WTC11 (cell line): ENCODE data around the gene ANKRD13C.

Experiments
- FOXK1 ChIP-seq: sonication (generic); formaldehyde crosslinking; IDR thresholded peaks from 2 replicates; pipeline ENCODE4 v1.8.0; 2022; ENCODE audit warnings: mild to moderate bottlenecking, moderate library complexity, missing genetic modification reagents
- FOXP1 ChIP-seq: sonication (generic); formaldehyde crosslinking; IDR thresholded peaks from 2 replicates; pipeline ENCODE4 v1.8.0; 2022; ENCODE audit warnings: missing genetic modification reagents, mild to moderate bottlenecking, moderate library complexity, borderline replicate concordance
- NR3C1 ChIP-seq: sonication (generic); formaldehyde crosslinking; conservative IDR thresholded peaks from 2 replicates; pipeline ENCODE4 v1.8.1; 2023; ENCODE audit warnings: low read depth, mild to moderate bottlenecking, missing genetic modification reagents
- SOX15 ChIP-seq: fragments of 250-450 bp; sonication (Bioruptor Pico); IDR thresholded peaks from 2 replicates; pipeline ENCODE4 v1.9.0; 2021; ENCODE audit warnings: mild to moderate bottlenecking
- ZNF263 ChIP-seq: sonication (generic); formaldehyde crosslinking; IDR thresholded peaks from 2 replicates; pipeline ENCODE4 v1.8.1; 2022; ENCODE audit warnings: low read depth, mild to moderate bottlenecking, moderate library complexity, missing genetic modification reagents
- ZNF317 ChIP-seq: sonication (generic); formaldehyde crosslinking; IDR thresholded peaks from 2 replicates; pipeline ENCODE4 v1.8.1; 2023; ENCODE audit warnings: low read depth, mild to moderate bottlenecking, moderate library complexity, missing genetic modification reagents, borderline replicate concordance
- TF ChIP-seq, protein P1 (sequence below): fragments of 200-600 bp; IDR thresholded peaks from 2 replicates; pipeline ENCODE4 v1.8.0; 2022; ENCODE audit warnings: antibody characterized with exemption
- TF ChIP-seq, protein P2 (sequence below): sonication (generic); formaldehyde crosslinking; IDR thresholded peaks from 2 replicates; pipeline ENCODE4 v1.8.0; 2023; ENCODE audit warnings: missing genetic modification reagents, mild to moderate bottlenecking, borderline replicate concordance
- TF ChIP-seq, protein P3 (sequence below): sonication (generic); formaldehyde crosslinking; conservative IDR thresholded peaks from 2 replicates; pipeline ENCODE4 v1.8.1; 2023; ENCODE audit warnings: mild to moderate bottlenecking, low read depth, missing genetic modification reagents, moderate library complexity
- TF ChIP-seq, protein P4 (sequence below): sonication (generic); formaldehyde crosslinking; IDR thresholded peaks from 2 replicates; pipeline ENCODE4 v1.8.1; 2023; ENCODE audit warnings: mild to moderate bottlenecking, missing genetic modification reagents
- TF ChIP-seq, protein P5 (sequence below): sonication (generic); formaldehyde crosslinking; IDR thresholded peaks from 2 replicates; pipeline ENCODE4 v1.8.1; 2022; ENCODE audit warnings: low read depth, missing genetic modification reagents, borderline replicate concordance

DNA sequence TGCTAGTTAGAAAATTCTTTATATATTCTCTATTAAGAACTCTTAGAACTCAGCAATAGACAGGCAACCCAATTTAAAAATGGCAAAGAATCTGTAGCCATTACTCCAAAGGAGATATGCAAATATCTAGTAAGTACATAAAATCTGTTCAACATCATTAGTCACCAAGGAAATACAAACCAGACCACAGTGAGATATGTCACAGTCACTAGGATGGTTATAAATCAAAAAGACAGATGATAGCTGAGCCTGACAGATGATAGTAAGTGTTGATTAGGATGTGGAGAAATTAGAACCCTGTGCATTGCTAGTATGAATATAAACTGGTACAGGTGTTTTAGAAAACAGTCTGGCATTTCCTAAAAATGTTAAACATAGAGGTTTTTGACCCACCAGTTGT, 106.8 kb downstream of the ANKRD13C start:
- TF ChIP-seq, protein P1, sequence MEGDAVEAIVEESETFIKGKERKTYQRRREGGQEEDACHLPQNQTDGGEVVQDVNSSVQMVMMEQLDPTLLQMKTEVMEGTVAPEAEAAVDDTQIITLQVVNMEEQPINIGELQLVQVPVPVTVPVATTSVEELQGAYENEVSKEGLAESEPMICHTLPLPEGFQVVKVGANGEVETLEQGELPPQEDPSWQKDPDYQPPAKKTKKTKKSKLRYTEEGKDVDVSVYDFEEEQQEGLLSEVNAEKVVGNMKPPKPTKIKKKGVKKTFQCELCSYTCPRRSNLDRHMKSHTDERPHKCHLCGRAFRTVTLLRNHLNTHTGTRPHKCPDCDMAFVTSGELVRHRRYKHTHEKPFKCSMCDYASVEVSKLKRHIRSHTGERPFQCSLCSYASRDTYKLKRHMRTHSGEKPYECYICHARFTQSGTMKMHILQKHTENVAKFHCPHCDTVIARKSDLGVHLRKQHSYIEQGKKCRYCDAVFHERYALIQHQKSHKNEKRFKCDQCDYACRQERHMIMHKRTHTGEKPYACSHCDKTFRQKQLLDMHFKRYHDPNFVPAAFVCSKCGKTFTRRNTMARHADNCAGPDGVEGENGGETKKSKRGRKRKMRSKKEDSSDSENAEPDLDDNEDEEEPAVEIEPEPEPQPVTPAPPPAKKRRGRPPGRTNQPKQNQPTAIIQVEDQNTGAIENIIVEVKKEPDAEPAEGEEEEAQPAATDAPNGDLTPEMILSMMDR: no peak
- no peak for TF ChIP-seq SOX15
- TF ChIP-seq, protein P2, sequence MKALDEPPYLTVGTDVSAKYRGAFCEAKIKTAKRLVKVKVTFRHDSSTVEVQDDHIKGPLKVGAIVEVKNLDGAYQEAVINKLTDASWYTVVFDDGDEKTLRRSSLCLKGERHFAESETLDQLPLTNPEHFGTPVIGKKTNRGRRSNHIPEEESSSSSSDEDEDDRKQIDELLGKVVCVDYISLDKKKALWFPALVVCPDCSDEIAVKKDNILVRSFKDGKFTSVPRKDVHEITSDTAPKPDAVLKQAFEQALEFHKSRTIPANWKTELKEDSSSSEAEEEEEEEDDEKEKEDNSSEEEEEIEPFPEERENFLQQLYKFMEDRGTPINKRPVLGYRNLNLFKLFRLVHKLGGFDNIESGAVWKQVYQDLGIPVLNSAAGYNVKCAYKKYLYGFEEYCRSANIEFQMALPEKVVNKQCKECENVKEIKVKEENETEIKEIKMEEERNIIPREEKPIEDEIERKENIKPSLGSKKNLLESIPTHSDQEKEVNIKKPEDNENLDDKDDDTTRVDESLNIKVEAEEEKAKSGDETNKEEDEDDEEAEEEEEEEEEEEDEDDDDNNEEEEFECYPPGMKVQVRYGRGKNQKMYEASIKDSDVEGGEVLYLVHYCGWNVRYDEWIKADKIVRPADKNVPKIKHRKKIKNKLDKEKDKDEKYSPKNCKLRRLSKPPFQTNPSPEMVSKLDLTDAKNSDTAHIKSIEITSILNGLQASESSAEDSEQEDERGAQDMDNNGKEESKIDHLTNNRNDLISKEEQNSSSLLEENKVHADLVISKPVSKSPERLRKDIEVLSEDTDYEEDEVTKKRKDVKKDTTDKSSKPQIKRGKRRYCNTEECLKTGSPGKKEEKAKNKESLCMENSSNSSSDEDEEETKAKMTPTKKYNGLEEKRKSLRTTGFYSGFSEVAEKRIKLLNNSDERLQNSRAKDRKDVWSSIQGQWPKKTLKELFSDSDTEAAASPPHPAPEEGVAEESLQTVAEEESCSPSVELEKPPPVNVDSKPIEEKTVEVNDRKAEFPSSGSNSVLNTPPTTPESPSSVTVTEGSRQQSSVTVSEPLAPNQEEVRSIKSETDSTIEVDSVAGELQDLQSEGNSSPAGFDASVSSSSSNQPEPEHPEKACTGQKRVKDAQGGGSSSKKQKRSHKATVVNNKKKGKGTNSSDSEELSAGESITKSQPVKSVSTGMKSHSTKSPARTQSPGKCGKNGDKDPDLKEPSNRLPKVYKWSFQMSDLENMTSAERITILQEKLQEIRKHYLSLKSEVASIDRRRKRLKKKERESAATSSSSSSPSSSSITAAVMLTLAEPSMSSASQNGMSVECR (CRISPR knock-in tag): no peak
- TF ChIP-seq FOXP1 (CRISPR knock-in tag): no peak
- TF ChIP-seq, protein P3, sequence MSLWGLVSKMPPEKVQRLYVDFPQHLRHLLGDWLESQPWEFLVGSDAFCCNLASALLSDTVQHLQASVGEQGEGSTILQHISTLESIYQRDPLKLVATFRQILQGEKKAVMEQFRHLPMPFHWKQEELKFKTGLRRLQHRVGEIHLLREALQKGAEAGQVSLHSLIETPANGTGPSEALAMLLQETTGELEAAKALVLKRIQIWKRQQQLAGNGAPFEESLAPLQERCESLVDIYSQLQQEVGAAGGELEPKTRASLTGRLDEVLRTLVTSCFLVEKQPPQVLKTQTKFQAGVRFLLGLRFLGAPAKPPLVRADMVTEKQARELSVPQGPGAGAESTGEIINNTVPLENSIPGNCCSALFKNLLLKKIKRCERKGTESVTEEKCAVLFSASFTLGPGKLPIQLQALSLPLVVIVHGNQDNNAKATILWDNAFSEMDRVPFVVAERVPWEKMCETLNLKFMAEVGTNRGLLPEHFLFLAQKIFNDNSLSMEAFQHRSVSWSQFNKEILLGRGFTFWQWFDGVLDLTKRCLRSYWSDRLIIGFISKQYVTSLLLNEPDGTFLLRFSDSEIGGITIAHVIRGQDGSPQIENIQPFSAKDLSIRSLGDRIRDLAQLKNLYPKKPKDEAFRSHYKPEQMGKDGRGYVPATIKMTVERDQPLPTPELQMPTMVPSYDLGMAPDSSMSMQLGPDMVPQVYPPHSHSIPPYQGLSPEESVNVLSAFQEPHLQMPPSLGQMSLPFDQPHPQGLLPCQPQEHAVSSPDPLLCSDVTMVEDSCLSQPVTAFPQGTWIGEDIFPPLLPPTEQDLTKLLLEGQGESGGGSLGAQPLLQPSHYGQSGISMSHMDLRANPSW (CRISPR knock-in tag): no peak
- TF ChIP-seq, protein P4, sequence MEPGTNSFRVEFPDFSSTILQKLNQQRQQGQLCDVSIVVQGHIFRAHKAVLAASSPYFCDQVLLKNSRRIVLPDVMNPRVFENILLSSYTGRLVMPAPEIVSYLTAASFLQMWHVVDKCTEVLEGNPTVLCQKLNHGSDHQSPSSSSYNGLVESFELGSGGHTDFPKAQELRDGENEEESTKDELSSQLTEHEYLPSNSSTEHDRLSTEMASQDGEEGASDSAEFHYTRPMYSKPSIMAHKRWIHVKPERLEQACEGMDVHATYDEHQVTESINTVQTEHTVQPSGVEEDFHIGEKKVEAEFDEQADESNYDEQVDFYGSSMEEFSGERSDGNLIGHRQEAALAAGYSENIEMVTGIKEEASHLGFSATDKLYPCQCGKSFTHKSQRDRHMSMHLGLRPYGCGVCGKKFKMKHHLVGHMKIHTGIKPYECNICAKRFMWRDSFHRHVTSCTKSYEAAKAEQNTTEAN (CRISPR knock-in tag): no peak
- TF ChIP-seq FOXK1 (CRISPR knock-in tag): no peak
- no peak for TF ChIP-seq ZNF263
- no peak for TF ChIP-seq ZNF317 (CRISPR knock-in tag)
- TF ChIP-seq, protein P5, sequence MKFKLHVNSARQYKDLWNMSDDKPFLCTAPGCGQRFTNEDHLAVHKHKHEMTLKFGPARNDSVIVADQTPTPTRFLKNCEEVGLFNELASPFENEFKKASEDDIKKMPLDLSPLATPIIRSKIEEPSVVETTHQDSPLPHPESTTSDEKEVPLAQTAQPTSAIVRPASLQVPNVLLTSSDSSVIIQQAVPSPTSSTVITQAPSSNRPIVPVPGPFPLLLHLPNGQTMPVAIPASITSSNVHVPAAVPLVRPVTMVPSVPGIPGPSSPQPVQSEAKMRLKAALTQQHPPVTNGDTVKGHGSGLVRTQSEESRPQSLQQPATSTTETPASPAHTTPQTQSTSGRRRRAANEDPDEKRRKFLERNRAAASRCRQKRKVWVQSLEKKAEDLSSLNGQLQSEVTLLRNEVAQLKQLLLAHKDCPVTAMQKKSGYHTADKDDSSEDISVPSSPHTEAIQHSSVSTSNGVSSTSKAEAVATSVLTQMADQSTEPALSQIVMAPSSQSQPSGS: no peak
- TF ChIP-seq NR3C1: no peak
